Inferior parietal cortex (tissue), 1 donor: ENCODE measurements around the gene ARL16.

Experiments
- DNase-seq: peaks from one replicate; pipeline ENCODE4 v3.0.0-alpha.2; 2016; ENCODE audit errors: extremely low spot score

Gene ARL16

DNA sequence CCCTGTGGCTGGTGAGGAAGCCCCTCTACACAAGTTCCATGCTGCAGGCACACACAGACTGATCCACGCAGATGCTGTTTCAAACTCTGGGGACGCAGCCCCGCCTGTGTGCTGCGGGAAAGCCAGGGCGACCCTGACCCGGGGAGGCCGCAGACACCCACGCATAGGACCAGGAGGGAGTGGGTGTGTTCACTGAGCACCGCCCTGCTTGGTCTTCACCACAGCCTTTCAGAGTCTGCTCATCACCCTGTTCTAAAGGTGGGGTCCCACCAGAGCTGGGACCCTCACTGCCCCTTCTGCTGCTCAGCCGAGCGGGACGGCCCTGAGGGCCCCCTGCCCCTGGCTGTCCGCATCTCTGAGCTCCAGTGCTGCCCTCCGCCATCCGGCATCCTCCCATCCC, 39.1 kb downstream of the ARL16 start:
- DNase-seq = no peak

DNA sequence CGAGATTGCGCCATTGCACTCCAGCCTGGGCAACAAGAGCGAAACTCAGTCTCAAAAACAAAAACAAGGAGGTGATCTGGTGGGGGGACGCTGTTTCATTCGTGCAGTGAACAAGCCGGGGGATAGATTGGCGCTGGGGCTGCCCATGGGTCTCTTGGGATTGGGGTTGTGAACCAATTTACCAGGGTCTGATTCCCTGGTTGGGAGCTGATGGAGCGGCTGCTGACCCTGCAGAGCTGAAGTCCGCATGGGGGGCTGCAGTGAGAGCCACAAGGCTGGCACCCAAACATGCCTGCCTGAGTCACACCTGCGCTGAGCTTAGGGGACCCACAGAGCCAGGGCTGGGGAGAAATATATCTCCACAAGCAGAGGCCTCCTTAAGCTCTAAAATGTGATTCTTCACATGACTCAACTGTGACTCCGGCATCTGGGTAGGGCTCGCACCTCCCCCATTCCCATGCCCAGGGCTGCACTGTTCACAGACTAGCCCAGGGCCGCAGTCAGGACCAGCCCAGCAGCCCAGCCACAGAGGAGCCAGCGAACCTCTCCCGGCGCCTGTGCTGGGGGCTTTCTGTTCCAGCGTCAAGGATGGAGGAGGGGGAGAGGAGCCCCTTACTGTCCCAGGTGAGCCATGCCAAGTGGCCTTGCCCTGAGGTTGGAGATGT, 41.6 kb downstream of the ARL16 start:
- no peak for DNase-seq

DNA sequence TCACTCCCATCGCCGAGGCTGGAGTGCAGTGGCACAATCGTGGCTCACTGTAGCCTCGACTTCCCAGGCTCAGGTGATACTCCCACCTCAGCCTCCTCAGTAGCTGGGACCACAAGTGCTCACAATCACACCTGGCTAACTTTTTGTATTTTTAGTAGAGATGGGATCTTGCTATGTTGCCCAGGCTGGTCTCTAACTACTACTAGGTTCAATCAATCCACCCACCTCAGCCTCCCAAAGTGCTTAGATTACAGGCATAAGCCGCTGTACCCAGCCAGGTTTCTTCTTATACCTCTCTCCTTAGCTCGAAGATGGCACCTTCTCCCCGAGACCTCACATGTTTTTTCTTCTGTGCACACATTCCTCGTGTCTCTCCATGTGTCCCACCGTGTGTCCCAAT, 43.6 kb downstream of the ARL16 start:
- no peak for DNase-seq

DNA sequence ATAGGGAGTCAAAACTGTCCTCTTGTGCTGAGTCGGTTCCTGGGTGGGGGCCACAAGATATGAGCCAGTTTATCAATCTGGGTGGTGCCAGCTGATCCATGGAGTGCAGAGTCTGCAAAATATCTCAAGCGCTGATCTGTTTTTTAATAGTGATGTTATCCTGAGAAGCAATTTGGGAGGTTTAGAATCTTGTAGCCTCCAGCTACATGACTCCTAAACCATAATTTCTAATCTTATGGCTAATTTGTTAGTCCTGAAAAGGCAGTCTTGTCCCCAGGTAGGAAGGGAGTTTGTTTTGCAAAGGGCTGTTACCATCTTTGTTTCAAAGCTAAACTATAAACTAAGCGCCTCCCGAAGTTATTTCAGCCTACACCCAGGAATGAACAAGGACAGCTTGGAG, 44.9 kb downstream of the ARL16 start:
- DNase-seq = no peak

DNA sequence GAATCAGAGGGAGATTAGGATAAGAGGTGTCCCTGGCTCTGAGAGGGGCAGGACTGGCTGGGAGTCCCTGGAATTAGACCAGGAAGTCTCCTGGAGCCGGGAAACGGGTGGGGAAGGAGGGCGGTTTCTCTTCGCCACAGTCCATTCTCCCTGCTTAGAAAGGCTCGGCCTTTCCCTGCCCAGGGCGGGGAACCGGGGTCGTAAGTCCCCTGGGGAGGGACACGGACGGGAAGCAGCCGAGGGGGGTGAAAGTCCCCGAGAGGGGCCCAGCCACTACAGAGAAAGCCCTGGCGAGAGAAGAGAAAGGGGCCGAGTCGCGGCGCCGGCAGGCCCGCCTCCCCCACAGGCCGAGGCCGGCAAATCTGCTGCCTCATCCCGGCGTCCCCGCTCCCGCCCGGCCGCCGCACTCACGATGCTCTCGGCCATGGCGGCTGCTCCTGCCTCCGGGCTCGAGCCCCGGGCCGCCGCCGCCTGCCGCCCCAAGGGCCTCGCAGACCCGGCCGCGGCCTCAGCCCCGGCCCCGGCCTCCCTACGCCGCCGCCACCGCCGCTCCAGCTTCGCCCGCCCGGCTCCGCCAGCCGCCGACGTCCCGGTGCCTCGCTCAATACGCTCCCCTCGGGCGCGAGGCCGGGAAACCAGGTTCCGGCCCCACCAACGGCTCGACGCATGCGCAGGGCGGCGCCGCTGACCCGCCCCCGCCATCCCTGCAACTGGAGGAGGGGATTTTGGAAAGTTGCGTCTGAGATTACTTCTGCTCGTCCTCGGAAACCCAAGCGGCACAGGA, 46.9 kb downstream of the ARL16 start, which contains the start of the genes NPLOC4 and TSPAN10:
NPLOC4 (minus strand) TSS at position 608 of the 784 bp plus-strand sequence; CDS start at position 426, 182 bp downstream.
TSPAN10 (plus strand) TSS at position 692 of the 784 bp plus-strand sequence. CDS start 5,217 bp downstream, outside the sequence.
- DNase-seq = peak; percentile 83

DNA sequence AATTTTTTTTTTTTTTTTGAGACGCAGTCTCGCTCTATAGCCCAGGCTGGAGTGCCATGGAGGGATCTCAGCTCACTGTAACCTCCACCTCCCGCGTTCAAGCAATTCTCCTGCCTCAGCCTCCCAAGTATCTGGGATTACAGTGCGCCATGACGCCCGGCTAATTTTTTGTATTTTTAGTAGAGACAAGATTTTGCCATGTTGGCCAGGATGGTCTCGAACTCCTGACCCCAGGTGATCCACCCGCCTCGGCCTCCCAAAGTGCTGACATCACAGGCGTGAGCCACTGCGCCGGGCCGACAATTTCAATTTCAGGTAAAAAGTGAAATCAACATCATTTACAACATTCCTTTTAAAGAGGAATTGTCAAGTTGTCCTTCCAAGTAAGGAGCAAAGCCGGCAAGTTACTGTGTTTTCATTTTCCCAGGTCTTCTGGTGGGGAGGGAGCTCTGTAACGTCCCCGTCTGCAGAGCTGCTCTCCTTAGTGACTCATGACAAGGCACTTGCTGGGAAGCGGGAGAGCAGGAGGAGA, 47.6 kb downstream of the ARL16 start:
- no peak for DNase-seq

DNA sequence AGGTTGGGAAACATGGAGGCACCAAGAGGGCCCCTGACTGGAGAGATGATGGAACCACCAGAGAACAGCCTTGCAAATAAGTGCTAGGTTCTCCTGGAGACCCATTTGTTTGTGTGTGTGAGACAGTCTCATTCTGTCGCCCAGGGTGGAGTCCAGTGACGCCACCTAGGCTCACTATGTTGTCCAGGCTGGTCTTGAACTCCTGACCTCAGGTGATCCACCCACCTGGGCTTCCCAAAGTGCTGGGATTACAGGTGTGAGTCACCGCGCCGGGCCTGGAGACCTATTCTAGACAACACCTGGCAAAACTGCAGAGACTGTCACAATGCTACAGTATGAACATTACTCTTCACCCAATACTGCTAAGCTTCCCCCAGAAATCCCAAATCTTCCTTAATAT, 48.2 kb downstream of the ARL16 start:
- no peak for DNase-seq

DNA sequence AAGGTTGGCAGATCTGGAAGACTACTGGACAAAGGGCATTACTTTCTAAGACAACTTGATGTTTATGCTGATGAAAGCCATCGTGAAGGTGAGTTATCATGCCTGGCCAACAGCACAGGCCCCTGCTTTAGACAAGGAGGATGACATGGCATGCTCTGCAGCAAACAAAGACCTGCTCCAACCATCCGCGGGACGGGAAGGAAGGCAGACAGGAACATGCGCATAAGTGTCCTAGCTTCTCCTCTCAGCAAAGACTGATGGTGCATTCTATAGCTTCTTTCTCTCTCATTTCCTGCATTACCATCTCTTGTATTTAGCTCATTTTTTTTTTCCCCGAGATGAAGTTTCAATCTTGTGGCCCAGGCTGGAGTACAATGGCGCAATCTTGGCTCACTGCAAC, 52.1 kb downstream of the ARL16 start:
- no peak for DNase-seq
